ENCODE data around the gene CELF5. TPM values are rescaled to one million over a fixed set of nuclear protein-coding genes. Genes with fewer than 3 reads are reported as not detected.

The CELF5 gene
- total RNA-seq, 1 experiment from 2014 or later, result 7.7 TPM

DNA sequence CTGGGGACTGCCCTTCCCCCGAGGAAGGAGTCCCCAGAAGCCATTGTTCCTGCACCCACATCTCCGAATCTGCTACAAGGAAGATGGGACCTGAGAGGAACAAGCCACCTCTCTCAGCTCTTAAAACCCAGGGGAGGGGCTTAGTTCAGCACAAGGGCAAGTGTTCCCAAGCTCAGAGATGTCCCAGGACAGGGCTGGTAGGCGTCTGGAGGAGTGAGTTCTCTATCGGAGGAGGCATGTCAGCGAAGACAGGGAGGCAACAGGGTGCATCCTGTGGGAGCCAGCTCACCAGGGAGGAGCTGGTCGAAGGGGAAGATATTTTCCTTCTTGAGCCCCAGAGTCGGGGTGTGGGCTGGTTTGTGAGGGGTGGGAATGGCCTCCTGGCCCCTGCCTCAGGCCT lies 54.8 kb downstream of the CELF5 start (continued):
- TF ChIP-seq TP53 (CRISPR knock-in tag; IDR thresholded peaks at IDR 0.05) (no peak), JUN (CRISPR knock-in tag; IDR thresholded peaks at IDR 0.05) (no peak), ZNF138 (CRISPR knock-in tag; conservative IDR thresholded peaks at IDR 0.05) (no peak), ZBTB21 (CRISPR knock-in tag; IDR thresholded peaks at IDR 0.05; ENCODE audit: borderline replicate concordance) (no peak)
- TF ChIP-seq, protein P1, sequence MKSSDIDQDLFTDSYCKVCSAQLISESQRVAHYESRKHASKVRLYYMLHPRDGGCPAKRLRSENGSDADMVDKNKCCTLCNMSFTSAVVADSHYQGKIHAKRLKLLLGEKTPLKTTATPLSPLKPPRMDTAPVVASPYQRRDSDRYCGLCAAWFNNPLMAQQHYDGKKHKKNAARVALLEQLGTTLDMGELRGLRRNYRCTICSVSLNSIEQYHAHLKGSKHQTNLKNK (CRISPR knock-in tag; IDR thresholded peaks at IDR 0.05), result no peak

DNA sequence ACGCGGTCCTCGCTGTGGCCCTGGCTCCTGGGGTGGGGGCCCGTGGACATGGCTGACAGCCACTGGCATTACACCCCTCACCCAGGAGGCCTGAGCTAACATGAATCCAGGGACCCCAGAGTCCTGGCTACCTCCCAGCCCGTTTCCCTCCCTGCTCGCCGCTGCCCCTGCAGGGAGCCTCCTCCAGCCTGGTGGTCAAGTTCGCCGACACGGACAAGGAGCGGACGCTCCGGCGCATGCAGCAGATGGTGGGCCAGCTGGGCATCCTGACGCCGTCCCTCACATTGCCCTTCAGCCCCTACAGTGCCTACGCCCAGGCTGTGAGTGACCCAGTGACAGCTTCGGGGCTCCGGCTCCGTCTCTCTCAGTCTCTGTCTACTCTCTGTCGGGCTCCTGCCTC lies 56.6 kb downstream of the CELF5 start:
- no peak overlapping the region for H3K27ac Mint-ChIP-seq
- no peak overlapping the region for H3K4me3 Mint-ChIP-seq
- no peak for ATAC-seq
- peaks cover 16% of the 10 kb centered on the region for H3K4me1 Mint-ChIP-seq
- POLR2A ChIA-PET, result interaction anchor here (0.6 kb wide), 1 partner anchor 25 kb away, joined by 8 read pairs; no protein-coding TSS in a partner anchor
- no peak for DNase-seq (ENCODE audit: low spot score)
- CTCF ChIA-PET, result interaction anchor here (1.0 to 1.3 kb wide), 2 partner anchors 56 to 330 kb away, joined by 3 to 4 read pairs; partner anchors contain the start of gene CELF5
- no peaks in the 10 kb centered on the region for H3K36me3 Mint-ChIP-seq
- no peak for TF ChIP-seq CBFB (CRISPR knock-in tag; IDR thresholded peaks at IDR 0.05; ENCODE audit: low read depth)
- TF ChIP-seq, protein P2, sequence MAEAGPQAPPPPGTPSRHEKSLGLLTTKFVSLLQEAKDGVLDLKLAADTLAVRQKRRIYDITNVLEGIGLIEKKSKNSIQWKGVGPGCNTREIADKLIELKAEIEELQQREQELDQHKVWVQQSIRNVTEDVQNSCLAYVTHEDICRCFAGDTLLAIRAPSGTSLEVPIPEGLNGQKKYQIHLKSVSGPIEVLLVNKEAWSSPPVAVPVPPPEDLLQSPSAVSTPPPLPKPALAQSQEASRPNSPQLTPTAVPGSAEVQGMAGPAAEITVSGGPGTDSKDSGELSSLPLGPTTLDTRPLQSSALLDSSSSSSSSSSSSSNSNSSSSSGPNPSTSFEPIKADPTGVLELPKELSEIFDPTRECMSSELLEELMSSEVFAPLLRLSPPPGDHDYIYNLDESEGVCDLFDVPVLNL (CRISPR knock-in tag; IDR thresholded peaks at IDR 0.05; ENCODE audit: borderline replicate concordance, low read depth), result no peak
- H3K9me3 Mint-ChIP-seq, result no peaks in the 10 kb centered on the region
- H3K27me3 Mint-ChIP-seq (ENCODE audit: low read depth), result peaks cover 8% of the 10 kb centered on the region

DNA sequence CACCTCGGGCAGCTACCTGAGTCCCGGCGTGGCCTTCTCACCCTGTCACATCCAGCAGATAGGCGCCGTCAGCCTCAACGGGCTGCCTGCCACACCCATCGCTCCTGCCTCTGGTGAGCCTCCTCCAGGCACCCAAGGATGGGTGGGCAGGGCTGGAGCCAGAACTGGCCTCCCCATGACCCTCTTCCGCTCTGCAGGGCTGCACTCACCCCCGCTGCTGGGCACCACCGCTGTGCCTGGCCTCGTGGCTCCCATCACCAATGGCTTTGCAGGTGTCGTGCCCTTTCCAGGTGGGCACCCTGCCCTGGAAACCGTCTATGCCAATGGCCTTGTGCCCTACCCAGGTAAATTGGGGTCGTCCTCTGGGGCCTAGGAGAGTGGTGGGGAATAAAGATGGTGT lies 57.7 kb downstream of the CELF5 start:
- Mint-ChIP-seq H3K4me1 (peaks cover 11% of the 10 kb centered on the region), H3K36me3 (no peaks in the 10 kb centered on the region), H3K4me3 (no peak overlapping the region), H3K27ac (no peak overlapping the region), H3K27me3 (ENCODE audit: low read depth) (peaks cover 11% of the 10 kb centered on the region), H3K9me3 (no peaks in the 10 kb centered on the region)
- TF ChIP-seq OVOL2 (CRISPR knock-in tag; IDR thresholded peaks at IDR 0.05; ENCODE audit: borderline replicate concordance) (no peak), CREB1 (CRISPR knock-in tag; IDR thresholded peaks at IDR 0.05) (no peak), JAZF1 (CRISPR knock-in tag; IDR thresholded peaks at IDR 0.05) (no peak), SMAD3 (CRISPR knock-in tag; IDR thresholded peaks at IDR 0.05; ENCODE audit: borderline replicate concordance) (no peak), FOXP1 (CRISPR knock-in tag; IDR thresholded peaks at IDR 0.05; ENCODE audit: borderline replicate concordance) (no peak), TP53 (CRISPR knock-in tag; IDR thresholded peaks at IDR 0.05) (no peak), IRF2 (CRISPR knock-in tag; IDR thresholded peaks at IDR 0.05; ENCODE audit: borderline replicate concordance, low read depth) (no peak)
- TF ChIP-seq, protein P1 (CRISPR knock-in tag; IDR thresholded peaks at IDR 0.05), result no peak
- TF ChIP-seq, protein P3, sequence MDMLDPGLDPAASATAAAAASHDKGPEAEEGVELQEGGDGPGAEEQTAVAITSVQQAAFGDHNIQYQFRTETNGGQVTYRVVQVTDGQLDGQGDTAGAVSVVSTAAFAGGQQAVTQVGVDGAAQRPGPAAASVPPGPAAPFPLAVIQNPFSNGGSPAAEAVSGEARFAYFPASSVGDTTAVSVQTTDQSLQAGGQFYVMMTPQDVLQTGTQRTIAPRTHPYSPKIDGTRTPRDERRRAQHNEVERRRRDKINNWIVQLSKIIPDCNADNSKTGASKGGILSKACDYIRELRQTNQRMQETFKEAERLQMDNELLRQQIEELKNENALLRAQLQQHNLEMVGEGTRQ (CRISPR knock-in tag; IDR thresholded peaks at IDR 0.05), result no peak
- TF ChIP-seq, protein P4, sequence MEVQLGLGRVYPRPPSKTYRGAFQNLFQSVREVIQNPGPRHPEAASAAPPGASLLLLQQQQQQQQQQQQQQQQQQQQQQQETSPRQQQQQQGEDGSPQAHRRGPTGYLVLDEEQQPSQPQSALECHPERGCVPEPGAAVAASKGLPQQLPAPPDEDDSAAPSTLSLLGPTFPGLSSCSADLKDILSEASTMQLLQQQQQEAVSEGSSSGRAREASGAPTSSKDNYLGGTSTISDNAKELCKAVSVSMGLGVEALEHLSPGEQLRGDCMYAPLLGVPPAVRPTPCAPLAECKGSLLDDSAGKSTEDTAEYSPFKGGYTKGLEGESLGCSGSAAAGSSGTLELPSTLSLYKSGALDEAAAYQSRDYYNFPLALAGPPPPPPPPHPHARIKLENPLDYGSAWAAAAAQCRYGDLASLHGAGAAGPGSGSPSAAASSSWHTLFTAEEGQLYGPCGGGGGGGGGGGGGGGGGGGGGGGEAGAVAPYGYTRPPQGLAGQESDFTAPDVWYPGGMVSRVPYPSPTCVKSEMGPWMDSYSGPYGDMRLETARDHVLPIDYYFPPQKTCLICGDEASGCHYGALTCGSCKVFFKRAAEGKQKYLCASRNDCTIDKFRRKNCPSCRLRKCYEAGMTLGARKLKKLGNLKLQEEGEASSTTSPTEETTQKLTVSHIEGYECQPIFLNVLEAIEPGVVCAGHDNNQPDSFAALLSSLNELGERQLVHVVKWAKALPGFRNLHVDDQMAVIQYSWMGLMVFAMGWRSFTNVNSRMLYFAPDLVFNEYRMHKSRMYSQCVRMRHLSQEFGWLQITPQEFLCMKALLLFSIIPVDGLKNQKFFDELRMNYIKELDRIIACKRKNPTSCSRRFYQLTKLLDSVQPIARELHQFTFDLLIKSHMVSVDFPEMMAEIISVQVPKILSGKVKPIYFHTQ (CRISPR knock-in tag; IDR thresholded peaks at IDR 0.05), result no peak
- TF ChIP-seq, protein P5, sequence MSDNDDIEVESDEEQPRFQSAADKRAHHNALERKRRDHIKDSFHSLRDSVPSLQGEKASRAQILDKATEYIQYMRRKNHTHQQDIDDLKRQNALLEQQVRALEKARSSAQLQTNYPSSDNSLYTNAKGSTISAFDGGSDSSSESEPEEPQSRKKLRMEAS (CRISPR knock-in tag; IDR thresholded peaks at IDR 0.05), result no peak
- DNase-seq (ENCODE audit: low spot score) (no peak), ATAC-seq (no peak)
- ChIA-PET POLR2A (interaction anchor here (0.6 kb wide), 1 partner anchor 818 kb away, joined by 4 read pairs; no protein-coding TSS in a partner anchor), CTCF (interaction anchor here (1.3 to 1.6 kb wide), 2 partner anchors 23 to 331 kb away, joined by 4 to 6 read pairs; no protein-coding TSS in a partner anchor)
